Measurements from ENCODE around the gene CALCOCO1. TPM values are rescaled to one million over a fixed set of nuclear protein-coding genes. Genes with fewer than 3 reads are reported as not detected.

Gene CALCOCO1
- total and polyA plus RNA-seq, 10 of the 15 experiments (the other 5 are each of a cell fraction or from before 2014, with no cell fraction given), result 2.8 to 55.9 (median 13.7) TPM

- no peak for TF ChIP-seq BCL3 (IDR thresholded peaks at IDR 0.05; ENCODE audit: borderline replicate concordance, insufficient read depth, low read depth, low read length, poor library complexity, severe bottlenecking)
- TF ChIP-seq PAX8 (IDR thresholded peaks at IDR 0.05), result no peak
Observed at GRCh38 chr12:53776872-53777271, 49.6 kb upstream of the CALCOCO1 start (continued).

GRCh38 chr12:53775478-53776145 is 48.4 kb upstream of the CALCOCO1 start:
- ChIA-PET POLR2A (no interaction called here), SMC1A (ENCODE audit: uncharacterized antibody, unreplicated experiment) (interaction anchor here (0.6 to 1.3 kb wide), 2 partner anchors 10 to 16 kb away, joined by 3 to 5 read pairs; no protein-coding TSS in a partner anchor), RAD21 (ENCODE audit: unreplicated experiment) (no interaction called here), CTCF (interaction anchor here (1.0 to 1.3 kb wide), 2 partner anchors 11 to 13 kb away, joined by 3 read pairs; no protein-coding TSS in a partner anchor)
- H3K36me3 ChIP-seq (ENCODE audit: control insufficient read depth in 2 of 2, insufficient read depth in 2 of 2, low read length in 1 of 2), result no peaks in the 10 kb centered on the region
- H3K27me3 ChIP-seq (replicated peaks in 1 of 2; ENCODE audit: control insufficient read depth in 2 of 2, insufficient read depth in 2 of 2, low read length in 1 of 2), result no peaks in the 10 kb centered on the region
- DNase-seq (ENCODE audit: low read depth, low spot score) (no peak), FAIRE-seq (no peak), ATAC-seq (no peak)
- no peak overlapping the region for H3K9ac ChIP-seq (ENCODE audit: control insufficient read depth, insufficient read depth, low read length)
- H3K4me2 ChIP-seq (ENCODE audit: control insufficient read depth, insufficient read depth), result no peak overlapping the region
- no peak for TF ChIP-seq GABPA (IDR thresholded peaks at IDR 0.05; ENCODE audit: low read depth)
- TF ChIP-seq RELA (IDR thresholded peaks at IDR 0.05; ENCODE audit: borderline replicate concordance, partially characterized antibody), result no peak
- no peak for TF ChIP-seq NBN (IDR thresholded peaks at IDR 0.05)
- no peak for TF ChIP-seq HDGF (IDR thresholded peaks at IDR 0.05)
- TF ChIP-seq PKNOX1 (IDR thresholded peaks at IDR 0.05), result no peak
- TF ChIP-seq ZNF622 (IDR thresholded peaks at IDR 0.05), result no peak
- no peak for TF ChIP-seq HDAC2 (IDR thresholded peaks at IDR 0.05)
- no peak for TF ChIP-seq KLF5 (IDR thresholded peaks at IDR 0.05; ENCODE audit: partially characterized antibody)
- TF ChIP-seq CBFB (IDR thresholded peaks at IDR 0.05; ENCODE audit: low read depth), result no peak
- intact Hi-C loops (cut with micrococcal nuclease; ENCODE audit: unreplicated experiment), result no loop called here
- BruUV-seq (replicated peaks), result no TSS peak
- H3K27ac ChIP-seq (ENCODE audit: control insufficient read depth, insufficient read depth), result no peak overlapping the region
- H3K4me1 ChIP-seq (ENCODE audit: control insufficient read depth, insufficient read depth, low read length), result no peaks in the 10 kb centered on the region
- no peak overlapping the region for H2AFZ ChIP-seq (ENCODE audit: control insufficient read depth, low read depth, low read length)
- in situ Hi-C loops (cut with MboI), result no loop called here
- no peak overlapping the region for H3K4me3 ChIP-seq
- no peaks in the 10 kb centered on the region for H4K20me1 ChIP-seq (ENCODE audit: control insufficient read depth, insufficient read depth)
- H3K79me2 ChIP-seq (ENCODE audit: control insufficient read depth, insufficient read depth, low read length), result no peaks in the 10 kb centered on the region
- 47% methylated on average over 6 of the region's 6 CpGs for WGBS (ENCODE audit: insufficient coverage, insufficient replicate concordance, low lambda C conversion rate, missing lambda C conversion rate)
- no peaks in the 10 kb centered on the region for H3K9me3 ChIP-seq (replicated peaks; ENCODE audit: control insufficient read depth, insufficient read depth, low read length)

All from GM12878 (cell line).